HG03196 (cell line): Measurements from ENCODE around the gene SERP2.

Source experiments
- ATAC-seq: cut with Tn5 transposase; IDR thresholded peaks from one replicate; pipeline ENCODE4 v1.9.1; 2021; ENCODE audit not compliant: unreplicated experiment

The SERP2 gene

DNA sequence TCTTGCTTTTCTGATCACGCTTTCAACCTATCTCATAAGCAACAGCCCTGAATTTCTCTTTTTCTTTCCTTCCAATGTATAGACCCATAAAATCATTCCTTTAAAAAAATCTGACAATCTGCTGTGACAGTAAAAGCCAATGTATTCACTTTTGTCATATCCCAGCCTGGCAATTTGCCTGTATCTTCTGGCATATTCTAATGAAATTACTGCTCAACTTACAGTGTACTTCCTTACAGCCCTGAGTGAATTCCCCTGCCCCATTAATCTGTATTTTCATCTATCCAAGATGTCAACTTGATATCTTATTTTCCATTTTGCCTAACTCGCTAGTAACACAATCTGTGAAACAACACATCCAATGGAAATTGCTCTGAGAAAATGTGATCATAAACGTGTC is 18.0 kb upstream of the SERP2 start:
- no peak for ATAC-seq

DNA sequence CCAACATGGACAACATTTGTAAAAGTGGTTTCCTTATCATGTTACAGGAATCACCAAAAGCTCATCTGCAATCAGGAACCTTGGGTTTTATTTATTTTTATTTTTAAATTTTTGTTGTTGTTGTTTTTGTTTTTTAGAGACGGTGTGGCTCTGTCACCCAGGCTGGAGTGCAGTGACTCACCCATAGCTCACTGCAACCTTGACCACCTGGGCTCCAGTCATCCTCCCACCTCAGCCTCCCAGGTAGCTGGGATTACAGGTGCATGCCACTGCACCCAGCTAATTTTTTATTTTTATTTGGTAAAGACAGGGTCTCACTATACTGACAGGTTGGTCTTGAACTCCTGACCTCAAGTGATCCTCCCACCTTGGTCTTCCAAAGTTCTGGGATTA is 13.6 kb upstream of the SERP2 start:
- ATAC-seq = no peak

DNA sequence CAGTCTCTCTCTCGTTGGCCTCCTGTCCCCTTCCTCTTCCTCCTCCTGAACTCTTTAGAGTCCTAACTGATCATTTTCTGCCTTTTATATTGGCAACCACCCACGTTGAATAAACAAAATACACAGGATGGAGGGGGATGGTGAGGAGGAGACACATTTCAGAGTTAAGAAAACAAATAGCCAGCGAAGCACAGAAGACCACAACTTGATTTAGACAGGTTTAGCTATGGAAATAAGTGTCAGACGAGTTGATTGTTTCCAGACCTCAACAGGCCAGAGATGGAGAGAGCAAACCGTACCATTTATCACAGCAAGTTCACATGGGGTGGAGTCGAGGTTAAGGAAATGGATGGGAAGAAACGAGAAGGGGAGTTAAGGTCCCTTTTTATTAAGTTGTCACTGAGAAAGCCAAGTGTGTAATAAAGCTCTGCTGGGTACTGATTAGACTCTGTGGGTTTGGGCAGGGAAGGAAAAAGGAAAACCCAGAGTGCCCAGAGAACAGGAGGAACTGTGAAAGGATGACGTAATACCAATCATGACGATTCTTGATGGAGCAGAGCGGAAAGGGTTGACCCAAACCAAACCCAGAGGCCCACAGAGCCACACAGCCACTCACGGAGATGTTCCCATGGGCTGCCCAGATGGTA is 11.1 kb upstream of the SERP2 start:
- ATAC-seq = no peak

DNA sequence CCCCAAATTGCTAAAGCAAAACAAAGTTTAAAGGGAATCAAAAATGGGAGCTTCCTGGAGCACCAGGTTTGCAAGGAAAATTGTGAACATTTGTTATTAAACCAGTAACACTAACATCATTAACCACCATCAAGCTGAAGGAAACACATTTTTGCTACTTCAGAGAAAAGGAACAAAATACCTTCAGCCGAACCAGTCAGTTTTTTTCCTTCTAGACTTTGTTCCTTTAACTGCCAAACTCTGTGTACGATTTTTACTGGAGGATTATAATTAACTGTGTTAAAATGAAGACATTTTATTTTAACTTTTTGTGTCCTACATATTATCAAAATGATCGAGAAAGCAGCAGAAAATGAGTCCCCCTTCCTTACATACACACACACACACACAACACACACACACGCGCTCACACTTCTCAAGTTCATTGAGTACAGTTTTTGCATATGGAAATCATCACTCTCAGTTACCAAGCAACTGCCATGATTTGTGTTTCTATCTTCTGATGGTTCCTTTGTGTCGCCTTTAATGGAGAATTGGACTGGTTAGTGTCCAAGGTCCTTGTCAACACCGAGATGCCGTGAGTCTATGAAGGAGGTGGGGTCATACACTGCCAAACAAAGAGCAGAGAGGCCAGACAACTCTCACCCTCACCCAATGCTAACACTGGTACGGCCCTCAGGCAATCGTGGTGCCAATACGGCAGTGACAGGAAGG is 9.8 kb upstream of the SERP2 start:
- ATAC-seq = no peak

DNA sequence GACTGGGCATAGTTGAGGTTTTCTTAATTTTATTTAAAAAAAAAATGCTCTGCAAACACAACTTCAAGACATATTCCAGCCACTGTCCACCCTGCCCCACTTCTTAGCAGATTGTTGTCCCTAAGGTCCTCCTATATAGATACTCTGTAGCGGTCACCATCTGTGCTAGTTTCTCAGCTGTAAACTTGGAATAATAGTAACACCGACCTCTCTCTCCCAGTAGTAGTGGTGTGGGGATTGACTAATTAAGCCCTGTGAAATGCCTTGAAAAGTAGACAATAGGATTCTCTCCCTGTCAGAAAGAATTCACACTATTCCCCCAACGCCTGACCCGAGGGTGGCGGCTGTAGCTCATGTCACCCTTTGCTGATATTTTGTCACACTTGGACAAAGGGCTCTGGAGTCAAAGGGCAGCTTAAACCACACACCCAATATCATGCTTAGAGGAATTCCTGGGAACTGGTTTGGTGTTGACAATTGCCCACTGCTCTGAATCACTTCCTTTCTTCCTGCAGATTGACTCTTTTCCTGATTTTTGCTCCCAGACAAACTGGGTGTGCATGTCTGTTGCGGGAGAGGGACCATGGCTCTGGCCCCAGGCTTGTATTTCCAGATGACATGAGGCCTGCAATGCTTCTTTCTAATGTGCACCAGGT is 9.2 kb upstream of the SERP2 start:
- ATAC-seq = no peak

DNA sequence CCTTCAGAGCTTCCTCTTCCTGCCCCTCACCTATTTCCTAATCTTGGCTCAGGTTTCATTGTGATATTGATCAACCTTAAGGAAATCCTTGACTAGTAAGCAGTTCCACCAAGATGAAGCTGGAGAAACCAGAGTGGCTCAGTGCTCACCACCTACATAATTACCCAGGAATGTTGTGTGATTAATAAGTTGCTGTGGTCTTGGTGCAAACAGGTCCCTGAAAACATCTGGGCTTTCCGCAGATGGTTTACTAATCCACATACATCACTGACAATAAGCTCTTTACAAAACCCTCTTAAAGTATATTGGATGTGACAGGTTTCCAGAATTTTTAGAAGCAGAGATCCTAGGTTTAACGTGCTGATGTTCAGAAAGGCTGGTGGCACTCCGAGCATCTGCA is 8.6 kb upstream of the SERP2 start:
- no peak for ATAC-seq

DNA sequence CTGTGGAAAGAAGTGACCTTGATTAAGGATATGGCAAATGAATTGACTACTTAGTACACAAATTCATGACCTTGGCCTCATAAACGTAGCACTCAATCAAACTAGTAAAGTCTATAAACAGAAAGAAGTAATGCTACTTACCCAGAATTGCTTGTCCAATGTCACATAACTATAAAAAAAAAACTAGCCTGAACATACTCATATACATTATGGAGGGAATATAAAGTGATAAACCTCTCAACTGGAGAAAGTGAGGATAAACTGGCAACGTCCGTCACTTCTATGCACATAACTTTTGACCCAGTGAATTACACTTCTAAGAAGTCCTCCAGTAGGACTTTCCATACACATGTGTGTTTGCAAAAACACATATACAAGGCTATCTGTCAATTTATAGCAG is 7.7 kb upstream of the SERP2 start:
- ATAC-seq = no peak

DNA sequence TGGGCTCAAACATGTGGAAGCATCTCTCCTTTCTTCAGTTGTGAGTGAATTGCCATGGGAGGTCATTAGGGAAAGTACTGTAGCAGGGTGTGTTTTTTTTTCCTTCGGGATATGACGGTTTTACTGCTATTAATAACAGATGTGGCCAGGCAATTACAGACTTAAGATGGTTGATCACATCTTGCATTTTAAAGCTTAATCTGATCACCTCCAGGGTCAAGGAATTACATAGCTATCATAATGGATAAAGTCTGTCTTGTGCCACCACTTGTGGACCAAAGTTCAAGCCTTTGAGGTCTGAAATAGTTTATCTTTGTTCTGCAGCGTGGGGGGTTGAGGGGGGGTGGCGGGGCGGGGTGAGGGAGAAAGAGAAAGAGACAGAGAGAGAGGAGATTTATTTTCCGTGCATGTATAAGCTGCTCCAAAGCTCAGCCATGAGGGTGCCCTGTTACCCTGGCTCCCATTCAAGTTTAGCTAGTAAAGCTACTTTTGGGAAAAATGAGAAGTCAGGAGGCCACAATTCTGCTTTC is 5.5 kb upstream of the SERP2 start:
- ATAC-seq = no peak

DNA sequence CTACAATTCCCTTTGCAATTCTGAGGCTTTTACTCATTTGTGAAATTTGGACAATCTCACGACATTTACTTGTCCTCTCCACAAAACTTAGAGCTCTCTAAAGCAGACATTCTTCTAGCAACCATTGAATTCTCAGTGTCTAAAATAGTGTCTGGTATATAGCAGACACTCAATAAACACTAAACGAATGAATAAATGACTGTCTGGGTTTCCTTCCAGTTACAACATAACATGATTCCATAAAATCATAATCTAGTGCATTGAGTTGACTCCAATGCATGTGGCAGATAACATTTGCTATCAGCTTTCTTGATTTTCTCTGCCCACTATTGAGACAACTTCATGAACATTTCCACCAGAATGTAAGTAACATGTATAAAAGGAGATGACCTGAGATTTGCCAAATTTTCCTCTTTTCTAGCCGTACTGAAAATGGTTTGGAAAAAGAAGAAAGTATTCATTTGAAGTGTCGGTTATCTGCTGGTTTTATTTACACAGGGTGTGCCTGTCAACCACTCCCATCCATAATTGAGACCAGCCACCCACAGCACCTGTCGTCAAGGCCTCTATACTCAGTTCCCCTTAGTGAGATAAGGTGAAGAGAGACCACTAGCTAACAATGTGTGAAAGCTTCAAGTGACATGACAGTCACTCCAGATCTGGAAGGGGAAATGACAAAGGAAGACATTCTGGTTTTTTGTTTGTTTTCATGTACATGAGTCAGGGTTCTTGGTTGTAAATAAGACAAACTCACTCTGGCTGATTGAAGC is 4.8 kb upstream of the SERP2 start:
- ATAC-seq = no peak

DNA sequence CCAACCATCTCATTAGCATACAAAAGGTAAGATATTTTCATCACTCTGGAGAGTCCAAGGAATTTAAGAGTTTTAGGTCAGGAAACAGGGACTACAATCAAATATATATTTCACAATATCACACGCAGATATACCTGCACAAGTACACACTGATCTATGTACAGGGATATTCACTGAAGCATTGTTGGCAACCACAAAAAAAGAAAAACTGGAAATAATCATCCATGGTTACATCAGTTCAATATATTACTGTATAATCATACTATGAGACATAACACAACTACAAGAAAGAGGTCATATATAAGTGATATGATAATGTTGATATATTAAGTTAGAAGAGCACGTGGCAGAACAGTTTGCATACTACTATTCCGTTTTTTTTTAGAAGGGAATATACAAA is 2.2 kb upstream of the SERP2 start:
- ATAC-seq = no peak

DNA sequence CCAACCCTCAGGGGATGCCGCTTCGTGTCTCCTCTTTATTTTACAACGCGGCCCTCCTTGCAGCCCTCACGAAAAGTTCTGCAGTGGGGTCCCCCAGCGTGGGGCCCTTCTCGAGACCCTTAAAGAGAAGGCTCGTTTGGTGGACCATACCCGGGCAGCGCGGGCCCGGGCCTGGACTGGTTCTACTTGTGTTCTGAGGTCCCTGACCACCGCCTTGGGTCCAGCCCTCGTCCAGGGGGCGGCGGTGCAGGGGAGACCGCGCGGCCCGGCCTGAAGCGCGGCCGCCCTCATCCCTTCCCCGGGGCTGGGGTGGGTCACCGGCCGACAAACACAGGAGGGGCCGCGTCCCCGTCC is 400 bp upstream of the SERP2 start:
- ATAC-seq = no peak

DNA sequence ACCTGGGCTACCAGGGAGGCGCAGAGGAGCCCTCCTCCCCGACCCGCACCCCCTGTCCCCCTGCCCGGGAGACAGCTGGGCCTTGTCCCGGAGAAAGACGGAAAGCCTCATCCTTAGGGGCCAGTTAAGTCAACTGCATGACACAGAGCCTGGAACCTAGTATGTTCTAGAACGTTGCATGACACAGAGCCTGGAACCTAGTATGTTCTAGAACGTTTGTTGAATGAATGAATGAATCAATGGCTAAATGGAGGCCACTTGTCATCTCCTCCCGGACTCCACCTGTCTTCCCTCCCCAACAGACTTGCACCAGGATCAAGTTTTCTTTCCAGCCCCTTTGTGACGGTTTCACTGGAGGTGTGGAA is 706 bp downstream of the SERP2 start:
- no peak for ATAC-seq

DNA sequence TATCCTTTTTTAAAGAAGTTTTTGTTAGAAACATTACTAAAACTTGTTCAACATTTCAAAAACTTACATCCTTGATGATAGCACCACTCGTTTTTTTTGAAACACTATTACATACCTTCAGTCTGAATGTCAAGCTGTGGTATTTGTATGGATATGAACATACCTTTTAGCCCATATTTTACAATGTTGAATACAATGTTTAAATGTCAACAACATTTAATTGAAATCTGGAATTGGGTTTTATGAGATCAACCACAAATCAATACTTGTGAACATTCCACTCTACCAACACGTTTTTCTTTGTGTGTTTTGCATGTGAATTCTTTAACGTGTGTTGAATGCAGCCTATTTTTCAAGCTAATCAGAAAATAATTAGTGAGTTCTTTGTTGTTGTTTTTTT is 4.7 kb downstream of the SERP2 start:
- no peak for ATAC-seq

DNA sequence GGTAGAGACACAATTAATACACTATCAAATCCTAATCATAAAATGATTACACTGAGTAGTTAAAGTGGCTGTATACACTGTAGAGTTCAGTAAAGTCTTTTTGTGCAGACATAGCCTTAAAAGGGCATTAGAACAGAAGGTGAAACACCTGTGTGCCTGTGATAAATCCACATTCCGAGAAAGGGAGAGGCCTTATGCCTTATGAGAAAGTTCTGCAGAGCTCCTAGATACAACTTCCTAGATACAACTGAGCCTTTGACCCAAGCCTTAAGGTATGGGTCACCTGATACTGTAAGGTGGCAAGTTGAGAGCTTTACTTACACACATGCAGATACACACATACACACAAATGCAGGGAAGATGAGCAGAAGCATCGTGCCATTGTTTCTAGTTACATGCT is 6.3 kb downstream of the SERP2 start:
- ATAC-seq = no peak

DNA sequence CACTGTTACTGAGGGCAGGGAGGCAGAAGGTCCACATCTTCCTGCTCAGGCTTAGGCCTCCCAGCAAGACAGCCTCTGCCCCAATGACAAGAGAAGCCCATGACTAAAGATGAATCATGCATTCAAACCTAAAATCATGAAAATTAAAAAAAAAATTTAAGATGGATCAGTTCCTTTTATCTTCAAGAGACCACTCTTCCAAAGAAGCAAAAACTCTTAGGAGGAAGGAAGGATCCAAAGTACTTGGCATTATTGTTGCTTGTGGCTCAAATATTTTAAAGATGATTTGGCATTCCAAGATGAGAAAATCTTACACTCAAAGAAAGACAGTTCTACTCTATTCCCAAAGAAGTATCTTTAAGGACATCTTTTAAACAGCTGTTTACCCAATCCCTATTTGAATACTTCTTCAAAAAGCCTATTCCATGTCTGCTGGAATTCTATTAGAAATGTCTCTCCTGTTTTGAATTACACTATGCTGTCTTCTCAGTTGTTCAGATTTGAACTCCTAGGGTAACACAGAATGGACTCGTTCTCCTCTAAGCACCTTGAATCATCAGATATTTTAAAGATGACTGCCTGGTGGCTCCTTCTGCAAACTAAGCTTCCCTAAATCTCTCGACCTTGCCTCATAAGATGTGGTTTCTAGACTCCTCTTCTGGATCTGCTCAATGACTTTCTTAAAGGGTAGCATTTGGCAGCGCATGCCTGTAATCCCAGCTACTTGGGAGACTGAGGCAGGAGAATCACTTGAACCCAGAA is 7.0 kb downstream of the SERP2 start:
- no peak for ATAC-seq

DNA sequence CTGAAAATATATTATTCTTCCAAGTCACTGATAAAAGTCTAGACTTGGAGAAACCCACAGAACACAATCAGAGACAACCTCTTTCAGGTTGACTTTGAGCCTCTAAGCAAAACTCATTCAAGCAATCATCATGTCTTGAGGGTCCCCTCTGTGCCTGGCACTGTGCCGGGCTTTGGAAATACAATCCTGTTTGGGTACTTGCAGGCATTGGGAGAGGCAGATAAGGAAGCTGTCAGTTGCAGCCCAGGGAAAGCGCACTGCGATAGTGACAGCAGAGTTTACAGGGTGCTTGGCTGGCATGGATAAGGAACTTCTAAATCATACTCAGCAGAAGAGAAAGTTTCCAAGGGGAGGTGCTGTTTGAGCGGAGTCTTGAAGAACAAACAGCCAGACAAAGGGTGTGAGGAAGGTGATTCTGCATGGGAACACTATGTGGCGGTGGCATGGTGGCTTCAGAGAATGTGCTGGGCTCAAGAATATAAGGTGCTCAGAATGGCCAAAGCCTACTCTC is 9.1 kb downstream of the SERP2 start:
- ATAC-seq = no peak

DNA sequence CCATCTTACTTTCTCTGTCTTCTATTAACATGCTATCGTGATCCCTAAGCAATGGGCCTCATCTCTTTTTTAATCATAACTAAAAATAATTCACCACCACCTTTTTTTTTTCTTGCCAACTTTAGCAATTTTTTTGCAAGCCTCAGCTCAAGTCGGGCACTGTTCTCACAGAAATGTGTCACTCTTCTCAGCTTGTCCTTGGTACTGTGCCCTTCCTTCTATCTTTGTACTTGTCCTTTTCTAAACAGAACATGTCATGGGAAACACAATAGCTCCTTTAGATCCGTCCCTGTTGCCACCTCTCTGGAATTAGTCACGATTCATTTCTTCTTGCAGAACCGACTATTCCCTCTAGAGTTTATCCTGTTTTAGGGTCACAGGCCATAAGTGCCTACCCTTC is 10.3 kb downstream of the SERP2 start:
- ATAC-seq = no peak

DNA sequence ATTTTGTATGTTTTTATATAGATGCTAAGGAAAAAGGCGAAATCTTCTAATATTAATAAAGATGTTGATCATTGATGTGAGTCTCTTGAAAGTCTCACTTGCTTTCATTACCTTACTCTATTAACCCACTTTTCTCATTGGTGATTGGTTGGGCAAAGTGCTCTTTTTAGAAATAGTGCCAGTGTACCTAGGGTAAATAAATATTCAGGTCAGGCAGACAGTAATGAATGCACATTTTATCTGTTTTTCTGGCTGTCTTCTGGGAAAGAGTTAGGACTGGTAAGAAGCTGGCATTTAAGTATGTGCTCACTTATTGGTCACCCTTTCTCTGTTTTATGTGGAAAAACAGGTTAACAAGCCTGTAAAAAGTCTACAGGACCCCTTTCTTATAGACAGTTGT is 11.2 kb downstream of the SERP2 start:
- no peak for ATAC-seq

DNA sequence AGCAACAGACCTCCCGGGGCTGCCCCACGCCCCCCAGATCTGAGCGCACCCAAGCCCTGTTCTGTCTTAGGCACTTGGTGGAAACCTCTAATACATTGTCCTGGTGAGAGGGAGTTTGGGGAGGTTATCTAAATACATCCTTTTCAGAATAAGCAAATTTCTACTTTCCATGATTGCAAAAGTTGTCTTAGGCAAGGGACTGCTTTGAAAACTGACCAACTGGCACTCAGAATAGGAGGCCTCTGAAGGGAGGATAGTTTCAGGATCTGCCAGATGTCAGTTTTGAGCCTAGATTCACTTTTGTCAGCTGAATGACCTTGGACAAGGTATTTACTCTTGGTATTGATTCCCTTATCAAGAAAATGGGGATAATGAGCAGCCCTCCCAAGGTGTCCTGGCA is 11.8 kb downstream of the SERP2 start:
- no peak for ATAC-seq

DNA sequence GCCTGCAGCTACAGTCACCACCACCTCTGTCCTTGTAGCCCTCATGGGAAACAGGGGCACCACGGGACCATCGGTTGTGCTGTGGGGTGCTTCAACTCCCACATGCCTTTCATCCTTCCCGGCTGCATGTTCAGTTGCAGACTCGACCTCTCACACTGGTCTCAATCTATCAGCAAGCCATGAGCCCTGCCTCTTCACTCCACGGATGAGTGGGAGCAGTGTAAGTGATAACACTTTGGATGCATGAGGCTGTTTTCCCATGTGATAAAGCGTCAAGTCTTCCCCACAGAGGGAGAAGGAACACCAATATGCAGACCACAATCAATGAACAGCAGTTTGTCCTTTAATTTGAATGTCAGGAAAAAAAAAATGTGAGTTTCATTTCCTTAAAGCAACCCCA is 12.2 kb downstream of the SERP2 start:
- no peak for ATAC-seq
